IPS-18c (cell line): ENCODE data around the gene SYF2.
A peak's percentile ranks its signal among the peaks of the same experiment; 100 is the strongest.
"Not testable (repeated sequence)": the region's sequence is repeated elsewhere in the genome, so short reads cannot be mapped to it uniquely, and the experiment has no call there.

Experiments
- H3K4me3 ChIP-seq: 2 replicates; pipeline ENCODE4 v1.7.0; 2013; ENCODE audit warnings: low read depth, mild to moderate bottlenecking, low read length, moderate library complexity; ENCODE audit not compliant: insufficient read depth
- H3K9me3 ChIP-seq: one replicate; pipeline ENCODE4 v1.6.1; 2013; ENCODE audit warnings: mild to moderate bottlenecking, low read length, moderate library complexity; ENCODE audit not compliant: control insufficient read depth, insufficient read depth

The SYF2 gene

DNA sequence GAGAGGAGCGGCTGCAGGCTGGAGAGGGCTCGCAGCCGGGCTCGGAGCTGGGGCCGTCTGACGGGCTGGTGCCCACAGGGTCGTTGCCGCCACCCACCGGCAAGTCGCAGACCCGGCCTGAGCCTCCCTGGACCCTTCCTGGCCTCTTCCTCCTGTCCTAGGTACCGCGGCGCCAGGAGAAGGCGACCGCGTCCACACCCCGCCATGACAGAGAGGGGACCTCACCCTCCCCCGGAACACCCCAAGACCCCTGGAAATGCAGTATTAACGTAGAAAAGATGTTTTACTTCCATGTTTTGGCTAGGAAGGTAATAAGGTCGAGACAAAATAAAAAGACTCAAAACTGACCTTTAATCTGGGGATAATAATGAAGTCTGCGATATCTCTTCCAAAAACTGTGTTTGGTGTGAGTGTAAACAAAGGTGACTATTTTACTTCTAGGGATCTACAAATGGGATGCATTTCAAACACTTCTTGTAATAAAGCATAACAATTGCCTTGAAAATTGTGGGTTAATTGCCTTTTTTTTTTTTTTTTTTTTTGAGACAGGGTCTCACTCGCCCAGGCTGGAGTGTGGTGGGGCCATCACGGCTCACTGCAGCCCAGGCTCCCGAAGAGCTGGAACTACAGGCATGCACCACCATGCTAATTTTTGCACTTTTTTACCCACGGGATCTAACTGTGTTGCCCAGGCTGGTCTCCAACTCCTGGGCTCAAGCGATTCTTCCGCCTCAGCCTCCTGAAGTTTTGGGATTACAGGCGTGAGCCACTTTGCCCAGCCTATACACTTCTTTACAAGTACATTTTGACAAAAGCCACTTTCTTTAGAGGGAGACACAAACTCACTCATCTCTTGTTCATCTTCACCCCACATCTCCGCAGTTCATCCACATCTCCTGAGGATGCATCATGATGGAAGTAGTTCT lies 15.8 kb upstream of the SYF2 start:
- peak overlapping the region; percentile 98 for H3K4me3 ChIP-seq
- no peaks in the 10 kb centered on the region for H3K9me3 ChIP-seq

DNA sequence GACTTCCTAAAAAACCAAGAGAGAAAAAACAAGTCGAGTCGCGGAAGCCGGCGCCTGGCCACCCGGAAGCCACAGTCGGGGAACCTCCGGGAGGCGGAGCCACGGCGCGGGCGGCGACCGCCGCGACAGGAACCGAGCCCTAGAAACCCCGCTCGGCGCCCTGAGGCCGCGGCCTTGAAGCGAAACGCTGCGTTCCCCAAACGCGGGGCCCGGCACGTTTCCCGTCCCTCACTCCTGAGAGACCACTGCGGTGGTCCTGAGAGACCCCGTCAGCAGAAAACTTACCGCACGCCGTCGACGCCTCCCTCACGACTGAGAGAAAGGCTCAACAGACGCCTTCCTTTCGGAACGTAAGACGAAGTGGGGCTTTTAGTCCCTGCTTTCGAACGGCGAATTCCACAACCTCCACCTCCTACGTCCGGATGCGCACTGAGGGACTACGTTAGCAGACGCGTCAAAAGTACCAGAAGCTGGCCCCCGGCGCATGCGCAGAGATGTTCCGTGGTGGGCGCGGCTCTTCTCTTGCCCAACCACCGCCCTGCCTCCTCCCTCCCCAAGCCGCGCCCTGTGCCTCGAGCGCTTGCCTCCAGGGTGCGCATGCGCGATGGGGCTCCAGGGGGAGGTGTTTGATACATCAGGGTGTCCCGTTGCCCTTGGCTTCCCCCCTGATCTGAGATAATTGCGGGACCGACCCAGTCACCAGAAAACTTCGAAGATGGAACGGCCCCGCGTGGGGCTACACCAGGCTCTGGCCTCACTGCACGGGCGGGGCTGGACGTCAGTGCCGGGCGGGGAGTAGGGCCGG lies 14.9 kb upstream of the SYF2 start, which contains the start of gene RSRP1:
Gene RSRP1 (minus strand): TSS at position 431 of the 805 bp plus-strand sequence. CDS start 491 bp downstream, outside the sequence.
- peak within 1 kb of the TSS; percentile 98 for H3K4me3 ChIP-seq
- no peaks in the 10 kb centered on the region for H3K9me3 ChIP-seq

DNA sequence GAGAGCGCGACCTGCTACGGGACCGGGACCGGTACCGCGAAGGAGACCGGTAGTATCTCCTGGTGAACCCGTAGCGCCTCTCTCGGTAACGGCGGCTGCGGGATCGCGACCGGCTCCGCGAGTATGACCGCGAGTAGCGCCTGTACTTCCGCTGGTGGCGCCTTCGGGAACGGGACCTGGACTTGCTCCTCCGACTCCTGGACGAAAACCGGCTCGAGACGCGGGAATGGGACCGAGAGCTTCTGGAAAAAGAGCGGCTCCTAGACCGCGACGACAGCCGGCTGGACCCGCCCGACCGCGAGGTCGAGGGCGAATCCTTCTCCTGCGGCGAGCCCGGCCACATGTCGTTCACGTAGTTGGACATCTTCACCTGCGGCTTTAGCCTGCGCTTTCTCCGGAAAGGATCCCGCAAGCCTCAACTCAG lies 14.3 kb upstream of the SYF2 start:
- Histone ChIP-seq H3K4me3 (peak overlapping the region; percentile 98), H3K9me3 (no peaks in the 10 kb centered on the region)

GRCh38 chr1:25245809-25246599 lies 13.7 kb upstream of the SYF2 start:
- H3K4me3 ChIP-seq = peak overlapping the region; percentile 98
- H3K9me3 ChIP-seq = no peaks in the 10 kb centered on the region

GRCh38 chr1:25245393-25245792 lies 13.1 kb upstream of the SYF2 start:
- H3K4me3 ChIP-seq = no peak overlapping the region; the same call in 1 of the 2 replicates

GRCh38 chr1:25243907-25244306 lies 11.6 kb upstream of the SYF2 start:
- Histone ChIP-seq H3K9me3 (no peaks in the 10 kb centered on the region), H3K4me3 (no peak overlapping the region)

More at GRCh38 chr1:25245393-25245792, 13.1 kb upstream of the SYF2 start:
- H3K9me3 ChIP-seq = no peaks in the 10 kb centered on the region

- H3K4me3 ChIP-seq = peak overlapping the region; percentile 59
These were observed 7.6 kb upstream of the SYF2 start for GRCh38 chr1:25239681-25240541.

GRCh38 chr1:25238046-25238445 lies 5.7 kb upstream of the SYF2 start:
- Histone ChIP-seq H3K9me3 (peaks cover 3% of the 10 kb centered on the region), H3K4me3 (no peak overlapping the region)

More at GRCh38 chr1:25239681-25240541, 7.6 kb upstream of the SYF2 start:
- H3K9me3 ChIP-seq = peaks cover 3% of the 10 kb centered on the region

DNA sequence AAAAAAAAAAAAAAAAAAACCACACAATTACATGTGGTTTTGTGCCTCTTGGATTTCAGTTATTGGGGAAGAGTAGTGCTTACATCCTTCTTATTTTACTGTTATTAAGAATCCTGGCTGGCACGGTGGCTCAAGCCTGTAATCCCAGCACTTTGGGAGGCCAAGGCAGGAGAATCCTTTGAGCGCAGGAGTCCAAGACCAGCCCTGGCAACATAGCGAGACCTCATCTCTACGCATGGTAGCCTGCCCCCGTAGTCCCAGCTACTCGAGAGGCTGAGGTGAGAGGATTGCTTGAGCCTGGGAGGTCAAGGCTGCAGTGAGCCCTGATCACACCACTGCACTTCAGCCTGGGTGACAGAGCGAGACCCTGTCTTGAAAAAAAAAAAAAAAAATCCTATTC lies 4.0 kb upstream of the SYF2 start:
- not testable (repeated sequence) for H3K4me3 ChIP-seq, H3K9me3 ChIP-seq

- not testable (repeated sequence) for H3K9me3 ChIP-seq
These were observed 3.1 kb upstream of the SYF2 start for GRCh38 chr1:25235411-25235810.

DNA sequence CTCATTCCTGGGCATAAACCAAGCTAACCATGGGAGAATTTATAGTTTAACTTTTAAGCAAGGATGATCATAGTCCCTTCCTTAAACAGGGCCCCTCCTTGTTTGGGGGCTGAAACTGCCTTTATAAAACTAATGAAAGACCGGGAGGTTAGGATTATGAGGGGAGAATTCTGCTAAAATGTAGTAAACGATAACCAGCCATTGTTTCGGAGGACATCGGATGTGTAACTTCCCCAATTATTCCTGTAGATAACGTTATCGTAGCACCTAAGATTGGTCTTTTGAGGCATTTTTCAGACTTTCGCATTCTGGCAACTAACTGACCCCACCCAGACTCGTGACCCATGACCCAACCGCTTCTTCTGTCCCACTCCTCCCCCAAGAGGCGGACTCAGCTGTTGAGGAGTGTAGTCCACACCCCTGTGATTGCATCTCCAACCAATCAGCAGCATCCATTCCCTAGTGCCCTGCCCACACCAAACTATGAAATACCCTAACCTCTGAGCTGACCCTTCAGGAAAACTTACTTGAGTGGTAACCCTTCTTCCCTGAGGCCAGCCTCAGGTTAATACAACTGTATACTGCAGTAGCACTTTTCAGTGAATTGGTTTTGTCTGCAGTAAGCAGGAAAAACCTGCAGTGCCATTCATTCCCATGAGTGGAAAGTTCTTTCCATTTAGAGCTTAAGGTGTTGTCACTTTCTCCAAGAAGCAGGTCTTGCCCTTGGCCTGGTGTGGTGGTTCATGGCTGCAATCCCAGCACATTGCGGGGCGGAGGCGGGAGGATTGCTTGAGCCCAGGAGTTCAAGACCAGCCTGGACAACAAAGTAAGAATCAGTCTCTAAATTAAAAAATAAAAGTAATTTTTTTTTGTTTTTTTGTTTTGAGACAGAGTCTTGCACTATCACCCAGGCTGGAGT lies 823 bp upstream of the SYF2 start:
- H3K9me3 ChIP-seq = peaks cover 3% of the 10 kb centered on the region
- H3K4me3 ChIP-seq = peak overlapping the region; percentile 82

More at GRCh38 chr1:25235411-25235810, 3.1 kb upstream of the SYF2 start:
- H3K4me3 ChIP-seq = not testable (repeated sequence)

GRCh38 chr1:25223471-25223870 lies 8.8 kb downstream of the SYF2 start:
- H3K4me3 ChIP-seq = no peak overlapping the region
- no peaks in the 10 kb centered on the region for H3K9me3 ChIP-seq

GRCh38 chr1:25222606-25223005 lies 9.7 kb downstream of the SYF2 start:
- H3K9me3 ChIP-seq = no peaks in the 10 kb centered on the region
- no peak overlapping the region for H3K4me3 ChIP-seq

DNA sequence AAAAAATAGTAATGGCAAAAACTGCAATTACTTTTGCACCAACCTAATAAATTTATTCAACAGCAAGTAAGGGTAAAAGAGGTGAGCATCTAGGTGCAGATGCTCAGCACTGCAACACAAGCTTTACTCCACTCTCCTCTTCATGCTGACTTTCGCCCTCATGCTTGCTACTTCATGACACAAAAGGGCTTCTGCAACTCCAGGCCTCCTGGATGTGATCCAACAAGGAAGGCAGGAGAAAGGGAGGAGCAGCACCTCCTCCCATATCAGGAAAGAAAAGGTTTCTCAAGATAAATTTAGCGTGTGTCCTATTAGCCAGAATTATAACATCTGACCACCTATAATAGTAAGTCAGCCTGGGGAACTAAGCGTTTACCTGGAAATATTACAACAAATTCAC lies 11.6 kb downstream of the SYF2 start:
- no peaks in the 10 kb centered on the region for H3K9me3 ChIP-seq
- H3K4me3 ChIP-seq = no peak overlapping the region; the same call in 1 of the 2 replicates

DNA sequence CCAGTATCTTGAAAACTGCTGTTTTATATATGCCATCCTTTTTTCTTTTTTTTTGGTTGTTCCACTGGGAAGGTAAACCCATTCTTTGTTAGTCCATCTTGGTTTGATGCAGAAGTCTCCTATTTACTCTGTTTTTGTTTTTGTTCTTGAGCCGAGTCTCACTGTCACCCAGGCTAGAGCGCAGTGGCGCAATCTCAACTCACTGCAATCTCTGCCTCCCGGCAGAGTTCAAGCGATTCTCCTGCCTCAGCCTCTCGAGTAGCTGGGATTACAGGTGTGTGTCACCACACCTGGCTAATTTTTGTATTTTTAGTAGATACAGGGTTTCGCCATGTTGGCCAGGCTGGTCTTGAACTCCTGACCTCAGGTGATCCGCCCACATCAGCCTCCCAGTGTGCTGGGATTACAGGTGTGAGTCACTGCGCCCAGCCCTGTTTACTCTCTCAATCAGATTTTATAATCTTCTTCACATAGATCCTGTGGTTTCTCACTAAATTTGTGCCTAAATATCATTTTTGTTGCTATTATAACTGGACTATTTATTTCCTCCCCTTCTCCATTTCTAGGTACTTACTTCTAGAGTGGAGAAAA lies 12.5 kb downstream of the SYF2 start:
- Histone ChIP-seq H3K9me3 (no peaks in the 10 kb centered on the region), H3K4me3 (no peak overlapping the region)
